Measurements from ENCODE around the gene RNF126. TPM values are rescaled to one million over a fixed set of nuclear protein-coding genes. Genes with fewer than 3 reads are reported as not detected.

Gene RNF126
- total RNA-seq, 1 experiment from 2014 or later: 93.3 TPM

- Histone ChIP-seq H3K4me1 (ENCODE audit: insufficient read depth, low read length, poor library complexity, severe bottlenecking) (no peaks in the 10 kb centered on the region), H3K27ac (ENCODE audit: low read depth, low read length, poor library complexity, severe bottlenecking) (no peak overlapping the region), H3K4me3 (ENCODE audit: low read depth, low read length, poor library complexity, severe bottlenecking) (no peak overlapping the region), H3K36me3 (ENCODE audit: insufficient read depth, low read length, poor library complexity, severe bottlenecking) (peaks cover 49% of the 10 kb centered on the region), H3K27me3 (replicated peaks; ENCODE audit: insufficient read depth, low read depth, low read length, poor library complexity) (no peaks in the 10 kb centered on the region), H3K9me3 (ENCODE audit: low read depth, low read length, poor library complexity, severe bottlenecking) (no peaks in the 10 kb centered on the region)
- no TSS peak for BruUV-seq (replicated peaks)
- ChIA-PET CTCF (no interaction called here), POLR2A (ENCODE audit: low non-redundant PET) (no interaction called here)
- intact Hi-C loops (cut with micrococcal nuclease; ENCODE audit: unreplicated experiment): no loop called here
- no peak for DNase-seq (ENCODE audit: low spot score)
- TF ChIP-seq CTCF (conservative IDR thresholded peaks at IDR 0.05; ENCODE audit: low read depth, low read length) (no peak), EZH2 (IDR thresholded peaks at IDR 0.05; ENCODE audit: borderline replicate concordance, low read depth, low read length, poor library complexity, severe bottlenecking) (no peak)
Measured at GRCh38 chr19:620166-620862, 42.7 kb downstream of the RNF126 start.

GRCh38 chr19:619286-620002, 43.6 kb downstream of the RNF126 start:
- Histone ChIP-seq H3K4me3 (ENCODE audit: low read depth, low read length, poor library complexity, severe bottlenecking) (no peak overlapping the region), H3K36me3 (ENCODE audit: insufficient read depth, low read length, poor library complexity, severe bottlenecking) (peaks cover 47% of the 10 kb centered on the region)
- CTCF ChIA-PET: no interaction called here

GRCh38 chr19:618674-619285, 44.2 kb downstream of the RNF126 start:
- POLR2A ChIA-PET (ENCODE audit: low non-redundant PET): no interaction called here

More at GRCh38 chr19:619286-620002, 43.6 kb downstream of the RNF126 start:
- Histone ChIP-seq H3K4me1 (ENCODE audit: insufficient read depth, low read length, poor library complexity, severe bottlenecking) (no peaks in the 10 kb centered on the region), H3K27ac (ENCODE audit: low read depth, low read length, poor library complexity, severe bottlenecking) (no peak overlapping the region), H3K9me3 (ENCODE audit: low read depth, low read length, poor library complexity, severe bottlenecking) (no peaks in the 10 kb centered on the region), H3K27me3 (replicated peaks; ENCODE audit: insufficient read depth, low read depth, low read length, poor library complexity) (no peaks in the 10 kb centered on the region)
- intact Hi-C loops (cut with micrococcal nuclease; ENCODE audit: unreplicated experiment): no loop called here
- POLR2A ChIA-PET (ENCODE audit: low non-redundant PET): no interaction called here
- no peak for DNase-seq (ENCODE audit: low spot score)
- BruUV-seq (replicated peaks): no TSS peak
- TF ChIP-seq CTCF (conservative IDR thresholded peaks at IDR 0.05; ENCODE audit: low read depth, low read length): no peak
- TF ChIP-seq EZH2 (IDR thresholded peaks at IDR 0.05; ENCODE audit: borderline replicate concordance, low read depth, low read length, poor library complexity, severe bottlenecking): no peak

More at GRCh38 chr19:618674-619285, 44.2 kb downstream of the RNF126 start:
- no TSS peak for BruUV-seq (replicated peaks)
- Histone ChIP-seq H3K4me1 (ENCODE audit: insufficient read depth, low read length, poor library complexity, severe bottlenecking) (no peaks in the 10 kb centered on the region), H3K27me3 (replicated peaks; ENCODE audit: insufficient read depth, low read depth, low read length, poor library complexity) (no peaks in the 10 kb centered on the region), H3K36me3 (ENCODE audit: insufficient read depth, low read length, poor library complexity, severe bottlenecking) (peaks cover 47% of the 10 kb centered on the region), H3K4me3 (ENCODE audit: low read depth, low read length, poor library complexity, severe bottlenecking) (no peak overlapping the region), H3K27ac (ENCODE audit: low read depth, low read length, poor library complexity, severe bottlenecking) (no peak overlapping the region), H3K9me3 (ENCODE audit: low read depth, low read length, poor library complexity, severe bottlenecking) (no peaks in the 10 kb centered on the region)
- no peak for TF ChIP-seq EZH2 (IDR thresholded peaks at IDR 0.05; ENCODE audit: borderline replicate concordance, low read depth, low read length, poor library complexity, severe bottlenecking)
- no peak for TF ChIP-seq CTCF (conservative IDR thresholded peaks at IDR 0.05; ENCODE audit: low read depth, low read length)
- CTCF ChIA-PET: no interaction called here
- DNase-seq (ENCODE audit: low spot score): no peak
- intact Hi-C loops (cut with micrococcal nuclease; ENCODE audit: unreplicated experiment): no loop called here

Data from A673 (cell line).